T47D (cell line): Measurements from ENCODE around the gene KCND3.

Experiments
- DNase-seq, 2 experiments: peaks; one replicate each; pipeline versions ENCODE4 v3.0.0 to v3.0.0-alpha.2; 2011 to 2012; ENCODE audit warnings: low read depth in 1 of 2, low spot score in 1 of 2
- JUND ChIP-seq: IDR thresholded peaks from 2 replicates; pipeline ENCODE4 v1.6.1; 2012; ENCODE audit warnings: low read depth
- in situ Hi-C: cut with HindIII; loops from 2 replicates; pipeline ENCODE4 v1.10.0; 2016; ENCODE audit warnings: low sequenced_read_pairs, low pct_unique_long_range_greater_than_20kb

The KCND3 gene

GRCh38 chr1:111963985-111964738, 25.3 kb downstream of the KCND3 start:
- in situ Hi-C loops: no loop called here
- no peak for TF ChIP-seq JUND
- DNase-seq: no peak

GRCh38 chr1:111961773-111962565, 27.5 kb downstream of the KCND3 start:
- in situ Hi-C loops: no loop called here
- no peak for TF ChIP-seq JUND
- DNase-seq: no peak

- no peak for DNase-seq
- no peak for TF ChIP-seq JUND
- in situ Hi-C loops: no loop called here
Observed at GRCh38 chr1:111961016-111961415, 28.5 kb downstream of the KCND3 start.

DNA sequence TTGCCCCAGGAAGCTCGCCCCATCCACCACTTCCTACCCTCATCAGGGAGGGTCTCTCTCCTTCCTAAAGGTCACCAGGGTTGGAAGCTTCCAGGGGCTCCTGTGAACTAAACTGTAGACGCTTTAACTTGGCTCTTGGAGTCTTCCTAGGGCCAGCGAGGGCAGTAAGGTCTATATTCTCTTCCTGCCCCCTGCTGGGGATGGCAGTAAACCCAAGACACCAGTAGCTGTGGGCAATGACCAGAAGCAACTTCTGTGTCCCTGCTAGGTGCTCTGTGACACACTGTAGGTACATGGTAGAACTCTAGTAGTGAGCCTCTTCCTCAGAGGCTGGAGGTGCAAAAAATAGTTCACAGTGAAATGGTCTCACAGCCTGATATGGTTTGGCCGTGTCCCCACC, 30.0 kb downstream of the KCND3 start:
- in situ Hi-C loops: no loop called here
- DNase-seq: no peak

GRCh38 chr1:111958851-111959250, 30.6 kb downstream of the KCND3 start:
- in situ Hi-C loops: no loop called here
- TF ChIP-seq JUND: no peak
- no peak for DNase-seq

More for the DNA sequence above, 30.0 kb downstream of the KCND3 start:
- TF ChIP-seq JUND: no peak

DNA sequence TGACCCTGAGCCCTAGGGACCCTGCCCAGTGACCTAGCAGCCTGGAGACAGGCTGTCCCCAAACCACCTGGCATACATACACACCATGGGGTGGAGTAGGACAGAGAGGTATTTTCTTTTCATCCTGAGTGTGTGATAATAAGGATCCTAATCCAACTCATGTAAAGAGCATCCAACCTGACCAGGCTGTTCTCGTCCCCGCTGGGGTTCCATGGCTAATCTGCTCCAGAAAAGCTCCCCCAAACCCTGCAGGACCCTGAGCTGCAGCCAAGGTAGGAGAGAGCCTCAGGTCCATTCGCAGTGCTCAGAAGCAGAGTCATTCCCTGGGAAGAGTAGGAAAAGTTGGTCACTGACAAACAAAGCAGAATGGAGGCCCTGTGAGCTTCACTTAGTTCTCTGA, 31.4 kb downstream of the KCND3 start:
- DNase-seq: no peak
- no peak for TF ChIP-seq JUND
- in situ Hi-C loops: no loop called here

DNA sequence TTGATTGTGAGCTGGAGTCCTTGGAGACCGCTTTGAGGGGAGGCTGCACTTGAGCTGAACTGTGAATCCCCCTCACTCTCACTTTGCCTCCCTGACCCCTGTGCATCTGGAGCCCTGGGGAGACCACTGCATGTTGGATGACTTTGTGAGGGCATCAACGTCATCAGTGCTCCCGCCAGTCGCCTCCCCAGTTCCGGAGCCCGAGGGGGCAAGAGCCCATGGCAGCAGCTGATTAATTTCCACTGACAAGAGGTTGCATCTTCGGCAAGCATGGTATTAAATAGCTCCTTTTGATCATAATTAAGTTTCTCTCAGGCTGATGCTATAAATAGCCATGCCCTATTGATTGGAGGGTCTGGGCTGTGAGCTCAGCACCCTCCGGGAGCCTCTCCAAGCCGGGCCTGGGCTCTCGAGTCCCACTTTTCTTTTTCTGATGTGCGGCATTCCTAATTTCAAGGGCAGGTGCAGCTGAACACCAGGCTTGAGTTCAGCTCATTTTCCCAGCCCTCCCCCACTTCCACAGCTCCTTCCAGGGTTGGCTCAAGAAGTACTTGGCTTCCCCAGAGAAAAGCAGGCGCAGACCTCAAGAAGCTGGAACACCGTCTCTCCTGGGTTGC, 33.2 kb downstream of the KCND3 start:
- in situ Hi-C loops: no loop called here
- no peak for TF ChIP-seq JUND
- no peak for DNase-seq

DNA sequence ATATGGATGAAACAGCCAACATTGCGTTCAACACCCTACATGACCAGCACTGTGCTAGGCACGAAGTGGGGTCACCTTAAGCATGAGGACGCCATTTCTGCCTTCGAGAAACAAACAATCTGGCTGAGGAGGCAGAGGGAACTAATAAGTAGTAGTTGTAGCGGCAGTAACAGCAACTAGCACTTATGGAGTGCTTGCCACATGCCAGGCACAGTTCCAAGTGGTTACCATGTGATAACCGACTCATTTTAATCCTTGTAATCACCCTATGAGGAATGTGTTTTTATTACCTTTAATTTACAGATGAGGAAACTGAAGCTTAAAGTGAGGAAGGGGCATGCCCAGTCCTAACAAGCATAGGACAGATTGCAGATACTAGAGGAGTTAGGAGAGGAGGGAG, 33.7 kb downstream of the KCND3 start:
- no peak for DNase-seq
- in situ Hi-C loops: no loop called here
- TF ChIP-seq JUND: no peak

GRCh38 chr1:111953797-111954196, 35.7 kb downstream of the KCND3 start:
- in situ Hi-C loops: no loop called here
- no peak for DNase-seq
- TF ChIP-seq JUND: no peak

GRCh38 chr1:111952125-111952657, 37.3 kb downstream of the KCND3 start:
- in situ Hi-C loops: no loop called here
- DNase-seq: no peak
- TF ChIP-seq JUND: no peak

DNA sequence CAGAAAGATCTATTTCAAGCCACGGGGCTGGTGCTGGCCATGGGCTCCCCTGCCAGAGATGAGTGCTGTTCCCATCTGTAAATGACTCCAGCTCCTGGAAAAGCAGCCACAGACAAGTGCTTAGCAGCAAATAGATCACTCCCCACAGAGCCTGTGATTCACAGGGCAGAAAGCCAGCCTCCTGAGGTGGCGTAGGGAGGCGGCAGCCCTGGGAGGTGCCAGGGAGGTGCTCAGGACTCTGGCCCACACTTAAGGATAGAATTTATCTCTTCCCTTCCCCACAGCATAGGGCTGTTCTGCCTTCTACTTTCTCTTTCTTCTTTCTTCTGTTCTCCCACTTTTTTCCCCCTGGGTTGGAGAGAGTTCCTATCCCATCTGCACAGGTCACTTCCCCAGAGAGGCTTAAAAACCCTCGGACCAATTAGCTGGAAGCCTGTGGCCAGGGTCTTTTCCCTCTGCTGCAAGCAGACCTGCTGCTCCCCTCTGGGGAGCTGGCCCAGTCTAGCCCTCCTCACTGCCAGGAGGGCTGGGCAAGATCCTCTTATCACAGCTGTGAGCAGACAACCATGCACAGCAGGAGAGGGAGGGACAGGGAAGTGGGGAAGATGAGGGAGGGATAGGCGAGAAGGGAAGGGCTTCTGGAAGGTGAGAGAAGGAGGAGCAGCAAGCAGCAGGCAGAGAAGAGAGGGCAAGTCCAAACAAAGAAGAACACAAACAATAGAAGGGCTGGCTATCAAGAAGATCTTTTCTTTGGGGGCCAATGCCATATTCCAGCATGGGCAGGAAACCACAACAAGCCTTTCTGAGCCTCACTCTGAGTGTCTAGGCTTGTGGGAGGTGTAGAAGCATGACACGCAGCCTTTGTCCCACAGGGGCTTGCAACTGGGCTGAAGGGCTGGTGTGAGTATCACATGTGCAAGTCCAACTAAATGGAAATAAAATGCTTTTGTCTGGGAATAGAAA, 41.0 kb downstream of the KCND3 start:
- in situ Hi-C loops: no loop called here
- peak in 1 of 2 experiments; percentile 5 for DNase-seq
- TF ChIP-seq JUND: no peak
